NB4 (cell line): ENCODE results near the gene DHRS3.

Experiments used
- MYC ChIP-seq: IDR thresholded peaks from 2 replicates; pipeline ENCODE4 v1.6.1; 2011; ENCODE audit warnings: low read depth, low read length
- POLR2A ChIP-seq: IDR thresholded peaks from 2 replicates; pipeline ENCODE4 v1.6.1; 2011; ENCODE audit warnings: mild to moderate bottlenecking; ENCODE audit not compliant: insufficient read length; ENCODE audit errors: extremely low read depth
- TF ChIP-seq, protein P1 (sequence below): IDR thresholded peaks from one replicate; pipeline ENCODE4 v1.5.1; 2012; ENCODE audit warnings: low read depth, low read length

DNA sequence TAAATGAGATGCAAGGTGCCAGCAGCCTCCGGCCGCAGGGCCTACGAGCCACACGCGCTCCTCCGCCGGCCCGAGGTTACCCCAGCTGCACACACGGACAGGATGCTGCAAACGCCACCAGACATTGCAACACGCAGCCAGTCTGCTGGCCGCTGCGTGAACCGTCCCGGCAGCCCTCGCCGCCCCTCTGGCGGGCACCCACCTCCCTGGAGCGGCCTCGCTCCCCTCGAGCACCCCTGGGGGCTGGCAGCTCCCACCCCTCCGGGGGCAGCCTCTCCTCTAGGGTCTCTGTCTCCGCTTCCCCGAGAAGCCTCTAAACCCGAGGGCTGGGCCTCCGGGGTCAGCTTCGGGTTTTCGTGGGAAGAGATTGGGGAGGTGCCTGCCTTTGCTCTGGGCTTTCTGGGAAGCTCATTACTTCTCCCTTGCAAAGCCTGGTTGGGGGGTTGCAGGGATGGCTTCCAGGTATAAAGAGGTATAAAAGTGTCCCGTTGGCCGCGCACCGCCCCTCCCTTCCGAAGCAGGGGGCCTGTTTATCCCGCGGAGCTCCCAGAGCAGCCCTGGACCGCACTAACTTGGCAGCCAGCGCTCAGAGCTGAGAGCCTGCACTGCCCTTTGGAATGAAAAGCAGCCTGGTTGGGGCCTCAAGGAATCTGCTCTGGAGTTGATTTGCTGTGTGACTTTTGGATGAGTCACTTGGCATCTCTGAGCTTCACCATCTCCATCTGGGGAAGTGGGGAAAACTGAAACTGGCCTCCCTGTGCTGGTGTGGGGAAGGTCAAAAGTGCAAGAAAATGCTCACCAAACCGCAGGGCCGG, 21.8 kb downstream of the DHRS3 start:
- TF ChIP-seq MYC = peak; percentile 71
- TF ChIP-seq, protein P1, sequence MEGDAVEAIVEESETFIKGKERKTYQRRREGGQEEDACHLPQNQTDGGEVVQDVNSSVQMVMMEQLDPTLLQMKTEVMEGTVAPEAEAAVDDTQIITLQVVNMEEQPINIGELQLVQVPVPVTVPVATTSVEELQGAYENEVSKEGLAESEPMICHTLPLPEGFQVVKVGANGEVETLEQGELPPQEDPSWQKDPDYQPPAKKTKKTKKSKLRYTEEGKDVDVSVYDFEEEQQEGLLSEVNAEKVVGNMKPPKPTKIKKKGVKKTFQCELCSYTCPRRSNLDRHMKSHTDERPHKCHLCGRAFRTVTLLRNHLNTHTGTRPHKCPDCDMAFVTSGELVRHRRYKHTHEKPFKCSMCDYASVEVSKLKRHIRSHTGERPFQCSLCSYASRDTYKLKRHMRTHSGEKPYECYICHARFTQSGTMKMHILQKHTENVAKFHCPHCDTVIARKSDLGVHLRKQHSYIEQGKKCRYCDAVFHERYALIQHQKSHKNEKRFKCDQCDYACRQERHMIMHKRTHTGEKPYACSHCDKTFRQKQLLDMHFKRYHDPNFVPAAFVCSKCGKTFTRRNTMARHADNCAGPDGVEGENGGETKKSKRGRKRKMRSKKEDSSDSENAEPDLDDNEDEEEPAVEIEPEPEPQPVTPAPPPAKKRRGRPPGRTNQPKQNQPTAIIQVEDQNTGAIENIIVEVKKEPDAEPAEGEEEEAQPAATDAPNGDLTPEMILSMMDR = no peak
- no peak for TF ChIP-seq POLR2A
